ENCODE measurements around the gene DAB1. TPM values are rescaled to one million over a fixed set of nuclear protein-coding genes. Genes with fewer than 3 reads are reported as not detected.
A peak's percentile ranks its signal among the peaks of the same experiment; 100 is the strongest.

DAB1 gene
- total RNA-seq, 1 experiment from 2014 or later, result not detected

- DNase-seq (ENCODE audit: low read depth), result peak; percentile 47
These were observed 104.7 kb downstream of the DAB1 start for GRCh38 chr1:57319165-57319564.

- DNase-seq (ENCODE audit: low read depth), result no peak
These were observed 107.0 kb downstream of the DAB1 start for GRCh38 chr1:57316861-57317260.

GRCh38 chr1:57316291-57316690 lies 107.6 kb downstream of the DAB1 start:
- DNase-seq (ENCODE audit: low read depth), result no peak

GRCh38 chr1:57312869-57313268 lies 111.0 kb downstream of the DAB1 start:
- DNase-seq (ENCODE audit: low read depth), result no peak

GRCh38 chr1:57311411-57311810 lies 112.4 kb downstream of the DAB1 start:
- no peak for DNase-seq (ENCODE audit: low read depth)

- DNase-seq (ENCODE audit: low read depth), result no peak
These were observed 112.9 kb downstream of the DAB1 start for GRCh38 chr1:57311006-57311405.

GRCh38 chr1:57309630-57310029 lies 114.2 kb downstream of the DAB1 start:
- no peak for DNase-seq (ENCODE audit: low read depth)

- DNase-seq (ENCODE audit: low read depth), result peak; percentile 49
These were observed 116.3 kb downstream of the DAB1 start for GRCh38 chr1:57307392-57308170.

GRCh38 chr1:57304591-57304990 lies 119.3 kb downstream of the DAB1 start:
- DNase-seq (ENCODE audit: low read depth), result no peak

- DNase-seq (ENCODE audit: low read depth), result no peak
These were observed 120.9 kb downstream of the DAB1 start for GRCh38 chr1:57302812-57303596.

- DNase-seq (ENCODE audit: low read depth), result no peak
These were observed 123.7 kb downstream of the DAB1 start for GRCh38 chr1:57300186-57300585.

GRCh38 chr1:57296726-57297250 lies 127.1 kb downstream of the DAB1 start:
- no peak for DNase-seq (ENCODE audit: low read depth)

GRCh38 chr1:57295326-57295725 lies 128.5 kb downstream of the DAB1 start:
- no peak for DNase-seq (ENCODE audit: low read depth)

GRCh38 chr1:57294177-57294576 lies 129.7 kb downstream of the DAB1 start:
- no peak for DNase-seq (ENCODE audit: low read depth)

GRCh38 chr1:57293214-57293613 lies 130.6 kb downstream of the DAB1 start:
- no peak for DNase-seq (ENCODE audit: low read depth)

GRCh38 chr1:57289781-57290180 lies 134.1 kb downstream of the DAB1 start:
- DNase-seq (ENCODE audit: low read depth), result no peak

GRCh38 chr1:57285992-57286391 lies 137.9 kb downstream of the DAB1 start:
- no peak for DNase-seq (ENCODE audit: low read depth)

GRCh38 chr1:57282411-57282810 lies 141.4 kb downstream of the DAB1 start:
- DNase-seq (ENCODE audit: low read depth), result no peak

- DNase-seq (ENCODE audit: low read depth), result no peak
These were observed 142.5 kb downstream of the DAB1 start for GRCh38 chr1:57281324-57281723.

GRCh38 chr1:57279909-57280666 lies 143.8 kb downstream of the DAB1 start:
- no peak for DNase-seq (ENCODE audit: low read depth)

- no peak for DNase-seq (ENCODE audit: low read depth)
These were observed 145.3 kb downstream of the DAB1 start for GRCh38 chr1:57278558-57278957.

GRCh38 chr1:57277681-57278080 lies 146.2 kb downstream of the DAB1 start:
- no peak for DNase-seq (ENCODE audit: low read depth)

Data from Daoy (cell line).